ENCODE data around the gene SLC25A4. TPM values are rescaled to one million over a fixed set of nuclear protein-coding genes. Genes with fewer than 3 reads are reported as not detected.
A peak's percentile ranks its signal among the peaks of the same experiment; 100 is the strongest.

Gene SLC25A4
- total and polyA plus RNA-seq, 2 of the 4 experiments (the other 2 are of a cell fraction), result 16.0 to 21.6 TPM

DNA sequence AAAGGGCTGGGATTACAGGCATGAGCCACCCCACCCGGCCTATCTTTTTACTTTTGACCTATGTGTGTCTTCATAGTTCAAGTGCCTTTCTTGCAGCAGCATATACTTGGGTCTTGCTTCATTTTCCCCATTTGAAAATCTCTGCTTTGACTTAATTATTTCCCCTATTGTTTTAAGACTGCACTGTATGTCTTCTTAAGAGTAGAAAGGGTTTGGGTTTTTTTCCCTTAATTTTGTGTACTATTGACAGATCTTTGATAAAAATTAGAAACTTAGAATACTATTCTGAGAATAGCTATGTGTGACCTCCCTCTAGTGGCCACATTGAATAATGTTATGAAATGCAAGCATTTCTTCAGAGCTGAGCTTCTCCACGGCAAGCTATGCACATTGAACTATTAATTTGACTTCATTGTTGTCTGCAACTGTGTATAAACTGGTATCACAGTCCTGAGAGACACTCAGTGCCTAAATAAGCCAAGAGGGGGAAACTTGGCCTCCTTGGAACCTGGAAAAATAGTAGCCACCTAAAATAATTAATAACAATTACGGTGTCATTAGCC is 8.7 kb upstream of the SLC25A4 start:
- no peak overlapping the region for H2BK15ac ChIP-seq (ENCODE audit: low read depth, low read length)
- no TSS peak for BruUV-seq (replicated peaks)
- H3K56ac ChIP-seq (ENCODE audit: extremely low read depth, insufficient read depth, low read length), result no peak overlapping the region
- no peak overlapping the region for H2BK20ac ChIP-seq (ENCODE audit: low read depth, low read length)
- intact Hi-C loops (cut with micrococcal nuclease) (loop anchor here (1.0 to 2.0 kb wide), 3 partner anchors 95 to 390 kb away; no protein-coding TSS in a partner anchor), in situ Hi-C loops (cut with MboI; ENCODE audit: low sequenced_read_pairs) (loop anchor here (10.0 kb wide), 1 partner anchor 130 kb away; no protein-coding TSS in a partner anchor), dilution Hi-C loops (cut with HindIII; ENCODE audit: low sequenced_read_pairs, unreplicated experiment) (no loop called here)
- H2AFZ ChIP-seq (replicated peaks; ENCODE audit: low read length, poor library complexity), result no peak overlapping the region
- no peaks in the 10 kb centered on the region for H3K79me1 ChIP-seq (ENCODE audit: low read depth in 1 of 2, low read length in 2 of 2)
- H3K9ac ChIP-seq (ENCODE audit: low read depth, low read length), result no peak overlapping the region
- peaks cover 2% of the 10 kb centered on the region; the same call in 1 of the 2 replicates for H3K27me3 ChIP-seq (ENCODE audit: control insufficient read depth, insufficient read depth, low read length)
- H3K4me3 ChIP-seq (ENCODE audit: insufficient read depth, low read depth, low read length), result no peak overlapping the region
- H3K4me2 ChIP-seq (ENCODE audit: low read depth, low read length), result no peak overlapping the region
- no peak overlapping the region for H2AK5ac ChIP-seq (ENCODE audit: low read depth, low read length)
- ChIA-PET CTCF (interaction anchor here (0.6 to 1.9 kb wide), 16 partner anchors 8 to 1252 kb away, joined by 3 to 12 read pairs (median 4); partner anchors contain the start of gene SLC25A4), POLR2A (ENCODE audit: unreplicated experiment) (no interaction called here)
- no peak overlapping the region for H4K5ac ChIP-seq (ENCODE audit: low read depth, low read length)
- H3K36me3 ChIP-seq (ENCODE audit: control insufficient read depth, insufficient read depth, low read length), result no peaks in the 10 kb centered on the region
- no peak overlapping the region for H3K18ac ChIP-seq (ENCODE audit: low read depth, low read length)
- H2BK120ac ChIP-seq (ENCODE audit: low read depth, low read length), result no peak overlapping the region
- no peaks in the 10 kb centered on the region for H3K9me1 ChIP-seq (ENCODE audit: insufficient read depth, low read length)
- no peak overlapping the region for H3K27ac ChIP-seq (ENCODE audit: insufficient read depth, low read length)
- no peak overlapping the region for H4K8ac ChIP-seq (ENCODE audit: low read depth in 2 of 2, low read length in 2 of 2)
- no peak for TF ChIP-seq NFE2L2 (IDR thresholded peaks at IDR 0.05; ENCODE audit: low read depth, low read length)
- peak; percentile 77 for TF ChIP-seq SMC3 (IDR thresholded peaks at IDR 0.05; ENCODE audit: low read depth, low read length)
- TF ChIP-seq BHLHE40 (IDR thresholded peaks at IDR 0.05; ENCODE audit: low read depth, low read length), result no peak
- TF ChIP-seq POLR2A (IDR thresholded peaks at IDR 0.05; ENCODE audit: low read depth, low read length), result no peak
- TF ChIP-seq, protein P1, sequence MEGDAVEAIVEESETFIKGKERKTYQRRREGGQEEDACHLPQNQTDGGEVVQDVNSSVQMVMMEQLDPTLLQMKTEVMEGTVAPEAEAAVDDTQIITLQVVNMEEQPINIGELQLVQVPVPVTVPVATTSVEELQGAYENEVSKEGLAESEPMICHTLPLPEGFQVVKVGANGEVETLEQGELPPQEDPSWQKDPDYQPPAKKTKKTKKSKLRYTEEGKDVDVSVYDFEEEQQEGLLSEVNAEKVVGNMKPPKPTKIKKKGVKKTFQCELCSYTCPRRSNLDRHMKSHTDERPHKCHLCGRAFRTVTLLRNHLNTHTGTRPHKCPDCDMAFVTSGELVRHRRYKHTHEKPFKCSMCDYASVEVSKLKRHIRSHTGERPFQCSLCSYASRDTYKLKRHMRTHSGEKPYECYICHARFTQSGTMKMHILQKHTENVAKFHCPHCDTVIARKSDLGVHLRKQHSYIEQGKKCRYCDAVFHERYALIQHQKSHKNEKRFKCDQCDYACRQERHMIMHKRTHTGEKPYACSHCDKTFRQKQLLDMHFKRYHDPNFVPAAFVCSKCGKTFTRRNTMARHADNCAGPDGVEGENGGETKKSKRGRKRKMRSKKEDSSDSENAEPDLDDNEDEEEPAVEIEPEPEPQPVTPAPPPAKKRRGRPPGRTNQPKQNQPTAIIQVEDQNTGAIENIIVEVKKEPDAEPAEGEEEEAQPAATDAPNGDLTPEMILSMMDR (conservative IDR thresholded peaks at IDR 0.05; ENCODE audit: low read depth, low read length), result peak; percentile 85
- peak; percentile 84 for TF ChIP-seq RAD21 (IDR thresholded peaks at IDR 0.05; ENCODE audit: low read length)
- 0 out of 2 replicates have a peak, but pooled peaks have one; percentile 15 for TF ChIP-seq CEBPB (IDR thresholded peaks at IDR 0.05; ENCODE audit: low read depth, low read length)
- H4K91ac ChIP-seq (ENCODE audit: insufficient read depth, low read depth, low read length), result no peak overlapping the region
- H3K14ac ChIP-seq (replicated peaks; ENCODE audit: low read depth, low read length), result no peak overlapping the region
- peak; percentile 61 for DNase-seq
- H2BK5ac ChIP-seq (ENCODE audit: low read depth, low read length, poor library complexity, severe bottlenecking), result no peak overlapping the region
- ATAC-seq (ENCODE audit: low read depth), result peak; percentile 87
- no peaks in the 10 kb centered on the region for H3K9me3 ChIP-seq (ENCODE audit: control insufficient read depth, insufficient read depth, low read length)
- H3K23ac ChIP-seq (ENCODE audit: low read depth, low read length), result no peak overlapping the region
- H3K4ac ChIP-seq (ENCODE audit: low read depth, low read length), result no peak overlapping the region
- no peaks in the 10 kb centered on the region for H3K4me1 ChIP-seq (ENCODE audit: control insufficient read depth, insufficient read depth, low read length)
- no peak overlapping the region for H2AK9ac ChIP-seq (replicated peaks; ENCODE audit: low read depth, low read length, poor library complexity)
- WGBS, 2 experiments (ENCODE audit: extremely low coverage in 2 of 2, insufficient read length in 1 of 2), result 10% methylated on average over 2 of the region's 3 CpGs; no CpG with 5 or more reads in 1 of the 2 experiments
- H4K20me1 ChIP-seq (ENCODE audit: insufficient read depth, low read length), result no peaks in the 10 kb centered on the region

Measured in IMR-90 (cell line).